ENCODE data around the gene CD300A.

The CD300A gene

GRCh38 chr17:74426551-74427047, 39.8 kb upstream of the CD300A start:
- no peak for TF ChIP-seq CEBPB (IDR thresholded peaks at IDR 0.05)
- no peak for TF ChIP-seq TAF1 (IDR thresholded peaks at IDR 0.05; ENCODE audit: low read depth)
- TF ChIP-seq RAD21 (IDR thresholded peaks at IDR 0.05; ENCODE audit: low read depth), result no peak
- no peak for TF ChIP-seq TCF12 (IDR thresholded peaks at IDR 0.05; ENCODE audit: low read depth)
- no peak for TF ChIP-seq ZBTB7A (IDR thresholded peaks at IDR 0.05; ENCODE audit: low read depth)
- TF ChIP-seq CREB1 (IDR thresholded peaks at IDR 0.05; ENCODE audit: low read depth), result no peak
- no peak for TF ChIP-seq USF1 (IDR thresholded peaks at IDR 0.05)

DNA sequence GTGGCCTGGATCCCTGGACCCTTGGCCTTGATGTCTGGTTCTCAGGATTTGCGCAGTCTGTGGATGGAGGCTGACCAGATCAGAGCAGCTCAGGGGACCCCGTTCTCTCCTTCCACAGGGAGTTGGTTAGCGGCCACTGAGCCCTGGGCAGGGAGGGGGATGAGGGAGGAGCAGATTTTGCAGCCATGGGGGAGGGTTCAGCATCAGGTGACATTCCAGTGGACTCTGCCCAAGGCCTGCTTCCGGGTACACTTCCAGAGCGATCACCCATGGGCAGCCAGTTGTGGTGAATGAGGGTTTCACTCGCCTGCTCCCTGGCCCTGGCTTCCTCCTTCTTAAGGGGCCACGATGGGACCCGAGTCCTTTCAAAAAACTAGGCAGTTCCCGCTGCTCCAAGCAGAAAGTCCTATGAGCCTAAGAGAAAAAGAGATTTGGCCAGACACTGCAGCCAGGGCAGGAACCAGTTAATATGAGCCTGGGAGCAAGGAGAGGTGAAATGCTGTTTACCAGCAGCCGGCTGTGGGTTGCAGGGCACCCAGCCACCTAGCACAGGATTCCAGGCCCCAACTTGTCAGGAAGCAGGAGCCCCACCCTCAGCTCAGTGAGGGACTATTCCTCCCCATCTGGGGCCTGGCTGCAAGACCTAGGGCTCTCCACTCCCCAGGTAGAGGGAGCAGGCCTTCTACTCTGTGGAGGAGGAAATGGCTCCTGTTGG, 39.2 kb upstream of the CD300A start:
- TF ChIP-seq EP300 (IDR thresholded peaks at IDR 0.05; ENCODE audit: borderline replicate concordance) (no peak), TEAD4 (IDR thresholded peaks at IDR 0.05) (no peak), USF1 (IDR thresholded peaks at IDR 0.05) (no peak), TAF1 (IDR thresholded peaks at IDR 0.05; ENCODE audit: low read depth) (no peak), FOXM1 (IDR thresholded peaks at IDR 0.05; ENCODE audit: borderline replicate concordance, low read depth) (no peak), CREB1 (IDR thresholded peaks at IDR 0.05; ENCODE audit: low read depth) (no peak), YY1 (IDR thresholded peaks at IDR 0.05; ENCODE audit: low read depth) (no peak), CEBPB (IDR thresholded peaks at IDR 0.05) (no peak), TCF12 (IDR thresholded peaks at IDR 0.05; ENCODE audit: low read depth) (no peak), ZBTB7A (IDR thresholded peaks at IDR 0.05; ENCODE audit: low read depth) (no peak), RAD21 (IDR thresholded peaks at IDR 0.05; ENCODE audit: low read depth) (no peak), EGR1 (IDR thresholded peaks at IDR 0.05) (no peak), NFIC (IDR thresholded peaks at IDR 0.05) (no peak)
- TF ChIP-seq, protein P1, sequence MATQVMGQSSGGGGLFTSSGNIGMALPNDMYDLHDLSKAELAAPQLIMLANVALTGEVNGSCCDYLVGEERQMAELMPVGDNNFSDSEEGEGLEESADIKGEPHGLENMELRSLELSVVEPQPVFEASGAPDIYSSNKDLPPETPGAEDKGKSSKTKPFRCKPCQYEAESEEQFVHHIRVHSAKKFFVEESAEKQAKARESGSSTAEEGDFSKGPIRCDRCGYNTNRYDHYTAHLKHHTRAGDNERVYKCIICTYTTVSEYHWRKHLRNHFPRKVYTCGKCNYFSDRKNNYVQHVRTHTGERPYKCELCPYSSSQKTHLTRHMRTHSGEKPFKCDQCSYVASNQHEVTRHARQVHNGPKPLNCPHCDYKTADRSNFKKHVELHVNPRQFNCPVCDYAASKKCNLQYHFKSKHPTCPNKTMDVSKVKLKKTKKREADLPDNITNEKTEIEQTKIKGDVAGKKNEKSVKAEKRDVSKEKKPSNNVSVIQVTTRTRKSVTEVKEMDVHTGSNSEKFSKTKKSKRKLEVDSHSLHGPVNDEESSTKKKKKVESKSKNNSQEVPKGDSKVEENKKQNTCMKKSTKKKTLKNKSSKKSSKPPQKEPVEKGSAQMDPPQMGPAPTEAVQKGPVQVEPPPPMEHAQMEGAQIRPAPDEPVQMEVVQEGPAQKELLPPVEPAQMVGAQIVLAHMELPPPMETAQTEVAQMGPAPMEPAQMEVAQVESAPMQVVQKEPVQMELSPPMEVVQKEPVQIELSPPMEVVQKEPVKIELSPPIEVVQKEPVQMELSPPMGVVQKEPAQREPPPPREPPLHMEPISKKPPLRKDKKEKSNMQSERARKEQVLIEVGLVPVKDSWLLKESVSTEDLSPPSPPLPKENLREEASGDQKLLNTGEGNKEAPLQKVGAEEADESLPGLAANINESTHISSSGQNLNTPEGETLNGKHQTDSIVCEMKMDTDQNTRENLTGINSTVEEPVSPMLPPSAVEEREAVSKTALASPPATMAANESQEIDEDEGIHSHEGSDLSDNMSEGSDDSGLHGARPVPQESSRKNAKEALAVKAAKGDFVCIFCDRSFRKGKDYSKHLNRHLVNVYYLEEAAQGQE (IDR thresholded peaks at IDR 0.05; ENCODE audit: low read depth), result no peak
- TF ChIP-seq, protein P2, sequence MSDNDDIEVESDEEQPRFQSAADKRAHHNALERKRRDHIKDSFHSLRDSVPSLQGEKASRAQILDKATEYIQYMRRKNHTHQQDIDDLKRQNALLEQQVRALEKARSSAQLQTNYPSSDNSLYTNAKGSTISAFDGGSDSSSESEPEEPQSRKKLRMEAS (IDR thresholded peaks at IDR 0.05), result no peak

DNA sequence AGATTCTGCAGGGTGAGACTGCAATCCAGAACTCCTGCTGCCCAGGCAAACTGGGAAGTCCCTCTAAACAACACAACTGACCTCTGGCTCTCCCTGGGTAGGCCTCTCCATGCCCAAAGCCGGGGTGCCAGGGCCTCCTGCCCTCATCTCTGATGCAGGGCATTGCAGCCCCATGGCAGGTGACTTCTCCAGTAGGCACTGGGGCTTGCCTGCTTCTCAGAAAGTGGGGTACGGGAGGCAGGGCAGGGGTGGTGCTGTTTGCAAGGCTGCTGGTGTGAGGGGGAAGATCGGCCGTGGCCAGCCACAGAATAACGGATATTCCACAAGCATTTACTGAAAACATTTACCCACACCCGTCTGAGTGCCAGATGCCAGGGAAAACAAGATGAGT, 38.7 kb upstream of the CD300A start:
- TF ChIP-seq CEBPB (IDR thresholded peaks at IDR 0.05), result no peak
- no peak for TF ChIP-seq EP300 (IDR thresholded peaks at IDR 0.05; ENCODE audit: borderline replicate concordance)
- TF ChIP-seq, protein P2 (IDR thresholded peaks at IDR 0.05), result no peak

- TF ChIP-seq ZBTB7A (IDR thresholded peaks at IDR 0.05; ENCODE audit: low read depth), result no peak
- no peak for TF ChIP-seq YY1 (IDR thresholded peaks at IDR 0.05; ENCODE audit: low read depth)
These were observed 36.6 kb upstream of the CD300A start for GRCh38 chr17:74429604-74430384.

- no peak for TF ChIP-seq USF1 (IDR thresholded peaks at IDR 0.05)
- TF ChIP-seq, protein P2 (IDR thresholded peaks at IDR 0.05), result peak; percentile 55; the same call in 1 of the 2 replicates
These were observed 36.1 kb upstream of the CD300A start for GRCh38 chr17:74430385-74430705.

GRCh38 chr17:74430706-74431567, 35.5 kb upstream of the CD300A start:
- TF ChIP-seq FOXM1 (IDR thresholded peaks at IDR 0.05; ENCODE audit: borderline replicate concordance, low read depth) (no peak), RAD21 (IDR thresholded peaks at IDR 0.05; ENCODE audit: low read depth) (no peak), TAF1 (IDR thresholded peaks at IDR 0.05; ENCODE audit: low read depth) (no peak), EP300 (IDR thresholded peaks at IDR 0.05; ENCODE audit: borderline replicate concordance) (peak; percentile 35; the same call in 1 of the 2 replicates), TCF12 (IDR thresholded peaks at IDR 0.05; ENCODE audit: low read depth) (peak; percentile 58)
